GM21576 (cell line): Measurements from ENCODE around the gene CXCL12.

Experiments
- ATAC-seq: cut with Tn5 transposase; IDR thresholded peaks from one replicate; pipeline ENCODE4 v1.9.1; 2021; ENCODE audit warnings: mild to moderate bottlenecking, moderate library complexity; ENCODE audit not compliant: unreplicated experiment

The CXCL12 gene

DNA sequence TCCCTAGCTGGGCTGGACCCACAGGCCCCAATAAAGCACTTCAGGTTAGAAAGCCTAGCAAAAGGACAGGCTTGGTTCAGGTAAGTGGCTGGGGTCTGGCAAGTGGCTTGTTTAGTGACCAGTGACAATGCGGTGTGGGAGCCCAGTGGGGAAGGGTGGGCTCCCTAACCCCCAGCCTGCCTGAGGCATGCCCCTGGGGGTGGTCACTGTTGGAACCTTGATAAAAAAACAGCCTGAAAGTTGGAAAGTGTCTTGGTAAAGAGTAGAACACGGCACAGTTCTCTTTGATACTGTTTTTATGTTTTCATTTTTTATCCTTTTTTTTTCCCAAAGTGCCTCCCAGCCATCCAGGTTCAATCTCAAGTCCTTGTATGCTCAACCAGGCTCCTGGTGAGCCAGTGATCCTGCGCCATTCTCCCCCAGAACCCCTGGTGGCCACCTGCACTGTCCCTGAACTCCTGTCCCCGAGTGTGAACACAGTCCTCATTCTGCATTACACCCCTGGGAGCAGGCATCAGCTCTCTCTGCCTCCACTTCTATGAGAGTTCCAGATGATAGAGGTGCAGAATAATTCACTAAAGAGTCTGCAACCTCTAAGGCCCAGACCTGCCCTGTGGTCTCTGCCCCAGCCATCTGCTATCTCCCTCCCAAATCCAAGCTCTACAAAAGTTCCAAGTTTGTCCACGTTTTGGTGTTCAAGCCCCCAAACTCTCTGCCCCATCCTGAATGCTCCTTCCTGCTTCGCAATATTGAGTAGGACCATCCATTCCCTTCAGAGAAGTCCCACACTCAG lies 15.0 kb upstream of the CXCL12 start:
- no peak for ATAC-seq

DNA sequence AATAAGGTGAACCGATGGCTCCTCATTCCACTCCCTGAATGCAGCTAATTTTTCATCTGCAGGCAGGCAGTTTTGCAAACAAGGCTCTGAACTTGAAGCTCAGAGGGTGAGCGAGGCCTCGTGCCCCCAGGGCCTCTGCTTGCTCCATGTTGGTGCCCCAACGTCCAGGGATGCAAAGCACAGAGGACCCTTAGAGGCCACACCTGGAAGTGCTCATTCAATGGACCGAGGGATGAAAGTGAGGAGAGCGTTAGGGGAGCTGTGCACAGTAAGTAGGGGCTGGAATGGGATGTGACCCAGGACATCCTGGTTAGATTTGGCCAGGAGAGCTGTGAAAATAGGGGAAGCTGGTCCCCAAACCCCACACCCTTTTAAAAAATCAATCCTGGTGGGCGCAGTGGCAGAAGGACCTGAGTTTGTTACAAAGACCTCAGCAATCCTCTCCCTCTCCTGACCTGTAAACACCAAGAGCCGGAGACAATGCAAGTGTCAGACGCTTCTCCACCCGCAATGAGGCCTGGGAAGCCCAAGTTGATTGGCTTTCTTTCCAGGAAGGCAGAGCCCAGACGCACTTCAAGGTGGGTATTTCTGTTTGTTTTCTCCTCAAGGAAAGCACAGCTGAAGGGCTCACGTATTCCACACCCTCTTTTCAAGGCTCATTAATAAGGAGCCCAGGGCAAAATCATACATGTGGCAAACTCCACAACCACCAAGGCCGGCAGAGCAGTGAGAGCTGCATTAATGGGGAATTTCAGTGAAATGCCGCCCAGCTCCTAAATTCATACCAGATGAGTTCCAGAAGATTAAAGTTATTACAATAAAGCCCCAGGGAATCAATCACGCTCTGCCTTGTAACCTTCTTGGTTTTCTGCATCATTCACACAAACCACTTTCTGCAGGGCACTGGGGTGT lies 14.1 kb upstream of the CXCL12 start:
- no peak for ATAC-seq

DNA sequence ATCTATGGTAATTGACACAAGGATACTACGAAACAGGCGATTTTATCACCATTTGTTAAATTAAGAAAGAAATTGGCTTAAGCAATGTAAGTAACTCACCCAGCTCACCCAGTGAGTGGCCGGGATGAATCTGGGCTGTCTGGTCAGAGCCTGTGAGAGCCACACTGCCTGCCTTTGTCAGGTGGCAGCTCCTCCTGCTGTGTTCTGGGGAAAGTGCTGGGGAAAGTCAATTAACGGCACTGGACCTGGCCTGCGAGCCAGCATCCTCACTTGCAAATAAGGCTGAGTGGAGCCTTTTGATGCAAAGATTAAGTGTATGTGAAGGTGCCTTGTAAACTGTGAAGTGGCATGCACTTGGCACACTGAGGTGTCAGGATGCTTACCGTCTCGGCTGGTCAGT lies 13.4 kb upstream of the CXCL12 start:
- no peak for ATAC-seq

DNA sequence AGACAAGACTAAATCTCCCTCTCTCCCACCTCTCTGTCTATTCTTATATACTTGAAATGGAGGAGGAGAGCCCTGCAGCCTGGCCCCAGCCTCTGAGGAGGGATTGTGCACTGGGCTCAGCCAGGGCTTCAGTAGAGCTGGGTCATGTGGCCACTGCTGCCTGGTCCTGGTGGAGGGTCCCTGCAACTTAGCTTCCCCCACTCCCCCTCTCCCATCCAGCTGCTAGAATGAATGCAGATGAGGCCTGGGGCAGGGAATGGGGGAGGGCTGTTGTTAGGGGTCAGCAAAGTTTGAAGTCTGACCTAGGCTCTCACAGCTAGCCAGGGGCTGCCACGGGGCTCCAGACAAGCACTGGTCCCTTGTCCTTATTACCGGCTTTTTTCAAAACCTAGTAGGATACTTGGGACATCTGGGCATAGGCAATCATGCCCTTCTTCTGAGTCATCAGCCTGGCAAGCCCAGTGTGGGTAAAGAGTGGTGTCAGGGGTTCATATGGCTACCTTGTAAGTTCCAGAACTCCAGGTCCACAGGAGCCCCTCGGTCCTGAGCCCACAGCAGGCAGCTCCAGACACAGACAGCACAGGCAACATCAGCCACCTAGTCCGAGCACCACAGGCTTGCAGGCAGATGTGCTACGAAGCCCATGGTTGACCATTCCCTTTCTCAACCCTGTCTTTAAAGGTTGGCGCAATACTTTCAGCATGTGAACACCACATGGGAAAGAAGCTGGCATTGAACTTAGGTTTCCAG lies 12.8 kb upstream of the CXCL12 start:
- no peak for ATAC-seq

DNA sequence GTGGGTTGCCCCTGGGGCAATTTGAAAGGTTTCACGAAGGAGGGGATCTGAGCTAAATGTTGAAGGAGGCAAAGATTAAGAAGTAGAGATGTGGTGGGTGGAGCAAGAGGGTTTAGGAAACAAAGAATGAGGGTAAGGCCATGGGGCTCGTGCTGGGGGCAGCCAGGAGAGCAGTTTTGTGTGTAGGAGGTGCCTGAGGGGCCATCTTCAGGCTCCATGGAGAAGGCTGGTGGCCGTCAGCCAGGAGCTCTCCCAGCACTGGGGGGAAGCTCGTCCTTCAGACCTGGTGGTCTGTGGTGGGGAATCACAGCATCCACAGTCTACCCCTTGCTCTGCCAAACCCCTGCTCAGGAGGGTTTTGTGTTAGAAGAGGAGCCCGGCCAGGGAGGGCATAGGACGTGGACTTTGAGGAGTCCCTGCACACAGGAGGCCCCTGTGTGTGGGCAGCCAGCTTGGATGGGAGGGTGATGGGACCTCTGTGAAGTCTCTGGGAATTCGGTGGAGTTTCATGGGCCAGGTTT lies 11.8 kb upstream of the CXCL12 start:
- ATAC-seq, result no peak

DNA sequence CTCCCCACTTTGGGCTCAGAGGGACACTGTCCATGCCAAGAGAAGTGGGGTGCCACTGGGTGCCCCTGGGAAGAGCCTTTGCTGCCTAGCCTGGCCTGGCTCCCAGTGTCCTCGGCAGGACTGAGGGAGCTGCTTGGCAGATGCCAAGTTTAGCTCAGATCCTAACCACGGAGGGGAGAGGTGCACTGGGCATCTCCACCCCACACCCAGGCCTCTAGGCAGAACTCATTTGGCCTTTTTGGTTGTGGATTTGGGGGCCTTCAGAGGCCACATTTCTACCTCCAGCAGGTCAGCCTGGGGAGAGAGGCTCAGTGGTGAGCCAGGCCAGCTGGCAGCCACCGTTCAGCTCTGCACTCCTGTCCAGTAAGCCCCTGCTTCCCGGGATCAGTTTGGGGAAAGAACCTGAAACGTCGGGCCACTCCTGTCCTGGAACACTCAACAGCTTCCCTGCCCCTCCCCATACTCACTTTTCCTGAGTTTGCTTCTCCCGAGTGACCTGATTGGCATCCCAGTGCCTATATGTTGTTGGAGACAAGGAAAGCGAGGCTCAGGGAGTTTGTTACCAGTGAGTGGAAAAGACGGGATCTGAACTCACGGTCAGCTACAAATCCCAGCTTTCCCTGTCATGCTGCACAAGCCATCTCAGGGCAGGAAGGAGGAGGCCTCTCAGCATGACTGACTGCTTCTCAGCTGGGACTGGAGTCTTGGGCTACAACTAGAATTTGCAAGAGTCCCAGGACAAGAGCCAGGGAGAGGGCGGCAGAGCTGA lies 11.2 kb upstream of the CXCL12 start:
- no peak for ATAC-seq

DNA sequence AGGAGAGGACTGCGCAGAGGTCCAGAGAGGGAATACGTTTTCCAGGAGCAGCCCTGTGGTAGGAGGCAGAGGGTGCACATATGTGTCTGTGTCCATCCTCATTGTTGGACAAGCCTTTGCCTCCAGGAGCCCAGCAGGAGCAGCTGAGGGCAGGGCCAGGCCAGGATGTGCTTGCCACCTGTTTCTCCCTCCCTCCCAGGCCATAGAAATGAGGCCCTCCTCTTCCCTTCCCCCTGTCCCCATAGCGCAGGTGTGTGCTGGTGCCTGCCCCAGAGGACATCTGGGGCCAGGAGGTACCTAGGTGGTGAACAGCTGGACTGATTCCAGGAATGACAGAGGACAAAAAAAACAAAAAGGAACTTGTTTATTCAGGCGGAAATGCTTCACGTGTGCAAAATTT lies 10.5 kb upstream of the CXCL12 start:
- ATAC-seq, result no peak

DNA sequence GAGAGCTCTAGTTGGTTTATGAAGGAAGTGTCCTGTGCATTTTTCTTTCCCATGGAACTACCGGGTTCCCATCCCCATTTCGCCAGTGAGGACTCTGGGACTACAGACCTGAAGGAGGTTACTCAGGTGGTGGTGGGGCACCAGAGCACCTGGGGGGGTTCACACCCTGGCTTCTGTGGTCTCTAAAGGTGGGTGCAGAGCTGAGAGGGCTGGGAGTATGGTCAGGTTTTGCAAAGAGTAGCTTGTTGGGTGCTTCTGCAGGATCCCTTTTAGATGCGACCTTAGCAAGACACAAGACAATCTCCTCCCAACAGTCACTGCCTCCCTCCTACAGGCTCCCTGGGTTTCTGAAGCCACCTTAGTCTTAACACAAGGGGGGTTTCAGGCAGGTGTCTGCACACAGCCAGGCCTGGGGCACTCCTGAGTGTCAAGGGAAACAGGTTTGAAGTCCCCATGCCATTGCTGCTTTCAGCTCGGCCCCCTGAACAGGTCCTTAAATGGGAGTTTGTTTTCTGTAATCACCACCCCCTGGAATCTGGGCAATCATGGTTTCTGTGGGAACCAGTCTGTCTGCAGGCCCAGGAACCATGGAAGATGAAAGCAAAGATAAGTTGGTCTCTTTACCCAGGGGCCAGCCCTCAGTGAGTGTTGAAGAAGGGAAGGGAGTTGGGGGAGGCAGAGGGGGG lies 9.9 kb upstream of the CXCL12 start:
- ATAC-seq, result no peak

DNA sequence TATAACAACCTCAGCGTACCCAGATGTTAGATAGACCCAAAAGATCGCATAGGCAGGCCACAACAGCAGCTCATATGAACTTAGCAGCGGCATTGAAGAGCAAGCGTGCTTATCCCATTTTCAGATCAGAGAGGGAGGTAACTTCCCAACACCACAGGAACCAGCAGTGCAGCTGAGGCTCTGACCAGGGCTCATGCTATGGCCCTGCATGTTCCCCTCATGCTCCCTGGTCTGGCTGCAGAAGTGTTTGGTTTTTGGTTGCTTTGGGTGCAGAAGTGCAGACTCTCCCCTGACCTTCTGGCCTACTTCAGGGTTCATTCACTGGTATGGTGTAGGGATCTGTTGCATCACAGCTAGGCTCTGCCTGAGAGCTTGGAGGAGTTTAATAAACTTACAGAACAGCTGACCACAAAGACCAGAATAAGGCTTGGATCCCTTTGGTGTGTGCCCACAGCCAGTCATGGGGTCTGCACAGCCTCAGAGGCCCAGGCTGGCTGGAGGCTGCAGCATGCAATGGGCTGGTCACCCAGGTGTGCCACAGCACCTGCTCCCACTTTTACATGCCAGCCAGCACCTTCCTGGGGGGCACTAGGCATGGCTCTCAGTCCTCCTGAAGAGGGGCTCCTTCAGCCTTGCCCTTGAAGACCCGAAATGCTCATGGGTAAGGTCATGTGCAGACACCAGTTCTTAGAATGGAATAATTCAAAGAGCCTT lies 9.1 kb upstream of the CXCL12 start:
- no peak for ATAC-seq

DNA sequence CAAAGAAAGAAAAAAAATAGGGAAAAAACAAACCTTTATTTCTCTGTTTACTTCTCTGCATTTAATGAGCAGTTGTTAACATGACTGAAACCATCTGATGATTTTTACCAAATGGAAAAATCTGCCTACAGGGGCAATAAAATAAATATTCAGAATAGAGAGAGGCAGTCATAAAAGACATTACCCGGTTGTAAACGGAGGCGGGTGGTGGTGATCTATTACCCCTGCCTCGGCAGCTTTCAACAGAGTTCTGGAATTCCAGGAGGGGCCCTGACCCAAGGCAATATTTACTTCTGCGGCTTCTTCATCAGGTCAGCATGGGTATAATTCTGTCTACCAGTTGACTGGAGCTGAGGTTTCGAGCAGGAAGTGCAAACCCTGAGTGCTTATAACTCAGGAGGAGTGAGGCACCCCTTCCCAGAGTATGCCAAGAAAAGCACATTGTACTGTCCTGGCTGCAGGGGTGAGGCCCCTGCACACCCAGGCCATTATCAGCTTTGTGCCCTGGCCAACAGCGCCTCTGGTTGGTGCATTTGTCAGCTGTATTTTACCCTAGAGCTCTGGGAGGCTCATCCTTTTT lies 8.2 kb upstream of the CXCL12 start:
- ATAC-seq, result no peak

DNA sequence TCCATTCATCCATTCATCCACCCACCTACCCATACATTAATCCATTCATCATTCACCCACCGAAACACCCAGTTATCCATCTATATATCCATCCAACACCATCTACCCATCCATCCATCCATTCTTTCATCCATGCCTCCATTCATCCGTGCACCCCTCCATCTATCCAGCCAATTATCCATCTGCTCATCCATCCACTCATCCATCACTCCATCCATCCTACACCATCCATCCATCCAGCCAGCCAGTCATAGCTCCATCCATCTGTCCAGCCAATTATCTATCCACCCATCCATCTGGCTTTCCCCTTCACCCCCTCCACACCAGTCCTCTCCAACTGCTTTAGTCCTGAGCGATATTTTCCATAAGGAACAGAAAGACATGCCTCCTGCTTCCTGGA lies 7.5 kb upstream of the CXCL12 start:
- no peak for ATAC-seq

DNA sequence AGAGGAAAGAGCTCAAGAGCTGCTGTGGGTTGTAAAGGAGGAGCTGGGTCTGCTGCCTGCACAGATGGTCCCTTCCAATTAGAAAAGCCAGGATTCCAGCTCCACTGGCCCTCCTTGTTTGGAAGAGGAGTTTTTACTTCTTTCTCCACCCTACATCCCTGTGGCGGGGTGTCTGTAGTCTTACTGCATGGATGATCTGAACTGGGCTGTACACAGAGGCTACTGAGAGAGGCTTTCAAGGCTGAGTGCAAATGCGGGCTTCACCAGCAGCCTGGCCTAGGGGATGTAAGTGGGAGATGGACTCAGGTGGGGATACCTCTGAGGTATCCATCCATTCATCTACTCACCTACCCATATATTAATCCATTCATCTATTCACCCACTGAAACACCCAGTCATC lies 7.1 kb upstream of the CXCL12 start:
- ATAC-seq, result no peak

DNA sequence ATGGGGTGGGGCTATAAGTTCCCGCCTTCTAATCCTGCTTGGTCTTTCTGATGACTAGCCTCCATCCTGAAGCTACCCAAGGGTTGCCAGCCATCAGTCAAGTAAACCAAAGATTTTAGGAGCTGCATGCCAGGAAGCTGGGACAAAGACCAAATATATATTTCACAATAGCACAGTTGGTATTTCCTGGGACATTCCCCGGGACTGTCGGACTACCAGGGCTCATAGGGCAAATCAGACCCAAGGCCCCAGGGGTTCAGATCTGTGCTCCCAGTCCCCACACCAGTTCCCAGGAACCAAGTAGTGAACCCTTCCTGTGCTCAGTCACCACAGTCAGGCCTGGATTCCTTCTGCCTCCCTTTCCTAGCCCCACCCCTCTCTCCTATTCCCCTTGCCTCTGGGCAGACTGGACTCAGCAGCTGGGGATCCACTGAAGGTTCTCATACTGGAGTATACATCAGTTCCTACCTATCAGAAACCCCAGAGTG lies 5.7 kb upstream of the CXCL12 start:
- ATAC-seq, result no peak

DNA sequence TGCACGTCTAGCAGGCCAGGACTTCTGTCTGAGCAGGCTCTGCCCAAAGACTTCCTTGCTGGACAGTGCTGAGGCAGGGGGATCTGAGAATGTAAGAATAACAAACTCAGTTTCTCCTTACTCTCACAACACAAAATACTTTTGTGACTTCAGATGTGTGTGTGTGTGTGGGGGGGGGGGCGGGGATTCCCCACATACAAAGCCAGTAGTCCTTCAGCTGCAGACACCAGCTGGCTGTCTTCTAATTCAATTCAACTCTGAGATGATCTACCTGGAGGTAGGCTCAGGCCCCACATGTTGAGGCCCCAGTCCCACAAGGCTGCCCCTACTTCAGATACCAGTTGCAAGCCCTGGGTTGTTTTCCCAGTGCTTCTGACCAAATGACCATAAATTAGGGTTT lies 4.7 kb upstream of the CXCL12 start:
- ATAC-seq, result no peak

DNA sequence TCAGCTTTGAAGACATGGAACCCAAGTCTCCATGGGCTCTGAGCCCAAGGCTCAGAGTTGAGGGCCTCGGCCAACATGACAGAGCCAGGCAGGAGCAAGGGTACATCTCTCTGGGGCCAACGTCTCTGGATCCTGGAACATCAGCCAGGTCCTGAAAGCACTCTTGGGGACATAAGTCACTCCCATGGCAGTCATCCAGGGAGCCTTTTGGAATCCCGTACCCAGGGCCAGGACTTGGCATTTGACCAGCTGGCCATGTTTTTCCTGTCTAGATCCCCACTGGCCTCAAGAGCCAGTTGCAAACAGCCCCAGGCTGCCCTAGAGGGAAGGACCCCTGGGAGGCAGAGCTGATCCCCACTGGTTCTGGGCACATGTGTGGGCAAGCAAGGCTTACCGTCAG lies 4.3 kb upstream of the CXCL12 start:
- ATAC-seq, result no peak

DNA sequence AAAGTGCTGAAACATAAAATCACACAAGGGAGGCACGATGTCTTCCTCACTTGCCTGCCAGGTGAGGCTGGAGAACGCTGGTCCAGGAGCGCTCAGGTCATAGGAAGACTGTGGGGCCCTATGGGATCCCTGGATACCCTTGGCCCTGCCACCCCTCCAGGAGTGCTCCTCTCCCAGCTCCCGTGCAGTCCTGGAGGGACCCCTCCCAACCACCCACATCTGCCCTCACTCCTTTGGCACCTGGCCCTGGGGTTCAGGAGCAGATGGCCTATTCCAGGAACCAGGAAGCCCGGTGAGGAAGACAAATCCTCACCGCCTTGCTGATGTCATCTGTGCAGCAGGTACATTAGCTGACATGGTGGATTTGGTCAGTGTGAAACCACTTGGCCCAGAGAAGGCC lies 3.7 kb upstream of the CXCL12 start:
- no peak for ATAC-seq

DNA sequence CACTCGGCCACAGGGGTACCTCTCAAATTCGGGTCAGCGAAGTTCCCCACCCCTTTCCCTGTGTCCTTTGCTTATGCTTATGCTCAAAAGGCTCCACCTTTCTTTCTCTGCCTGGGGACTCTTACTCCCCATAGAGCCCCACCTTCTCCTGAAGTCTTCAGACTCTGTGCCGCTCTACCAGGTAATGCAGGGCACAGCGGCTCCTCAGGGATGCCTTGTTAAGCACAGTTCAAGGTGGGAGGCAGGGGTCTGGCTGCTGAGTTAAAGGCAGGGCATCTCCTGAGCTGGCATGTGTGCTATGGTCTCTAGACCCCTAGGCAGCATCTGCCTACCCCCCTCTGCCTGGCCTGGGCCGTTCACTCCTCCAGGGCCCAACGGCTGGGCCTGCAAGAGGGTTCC lies 3.0 kb upstream of the CXCL12 start:
- no peak for ATAC-seq

DNA sequence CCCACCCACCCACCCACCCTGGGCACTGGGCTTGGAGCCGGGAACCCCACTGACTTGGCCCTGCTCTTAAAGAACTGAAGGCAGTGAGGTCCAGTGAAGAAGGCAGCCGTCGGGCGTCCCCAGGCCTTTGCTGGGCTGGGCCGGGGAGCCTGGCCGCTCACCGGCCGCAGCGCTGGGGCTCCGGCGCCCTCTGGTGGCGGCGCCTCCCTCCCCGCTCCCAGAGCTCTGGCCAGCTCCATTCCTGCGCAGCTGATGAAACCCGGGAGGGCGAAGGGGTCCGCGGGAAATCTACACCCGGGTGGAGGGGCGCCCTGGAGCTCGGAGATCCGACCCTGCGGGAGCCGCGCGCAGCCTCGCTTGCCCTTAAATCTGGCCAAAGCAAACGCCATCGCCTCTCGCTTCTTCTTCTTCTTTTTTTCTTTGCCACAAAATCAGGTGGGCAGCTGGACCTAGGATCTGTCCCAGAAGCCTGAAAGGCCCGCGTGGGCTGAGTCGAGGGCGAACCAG lies 1.7 kb upstream of the CXCL12 start:
- ATAC-seq, result peak; percentile 63
